ENCODE data around the gene GTF2H4. TPM values are rescaled to one million over a fixed set of nuclear protein-coding genes. Genes with fewer than 3 reads are reported as not detected.

The GTF2H4 gene
- total RNA-seq, 1 donor from 2014 or later: 29.2 TPM

DNA sequence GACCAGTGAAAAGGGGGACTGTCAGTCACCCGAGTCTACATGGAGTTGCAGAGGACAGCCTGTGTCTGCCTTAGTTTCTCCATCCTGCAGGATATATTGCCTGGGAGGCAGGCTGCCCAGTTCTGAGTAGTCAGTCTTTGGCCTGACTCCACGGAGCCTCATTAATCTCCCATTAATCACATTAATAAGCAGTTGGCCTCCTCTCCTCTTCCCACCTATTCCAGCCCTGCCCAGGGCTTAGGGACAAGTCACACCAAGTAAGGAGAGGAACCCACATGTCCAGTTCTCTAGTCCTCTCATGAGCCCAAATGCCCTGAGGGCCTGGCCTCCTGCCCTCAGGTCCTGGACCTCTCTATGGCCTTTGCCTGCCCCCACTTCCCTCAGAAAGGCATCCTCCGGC is 31.5 kb downstream of the GTF2H4 start:
- Histone ChIP-seq H3K36me3 (no peaks in the 10 kb centered on the region), H3K4me3 (no peak overlapping the region), H3K4me2 (no peak overlapping the region), H3K9ac (no peak overlapping the region), H3K27ac (no peak overlapping the region), H3K9me3 (ENCODE audit: low read depth) (no peaks in the 10 kb centered on the region), H3F3A (ENCODE audit: low read depth) (no peaks in the 10 kb centered on the region), H2AFZ (replicated peaks) (no peak overlapping the region), H3K27me3 (no peaks in the 10 kb centered on the region), H3K79me2 (ENCODE audit: low read depth) (no peaks in the 10 kb centered on the region), H4K20me1 (ENCODE audit: low read depth) (no peaks in the 10 kb centered on the region), H3K4me1 (peaks cover 11% of the 10 kb centered on the region)
- H3K4me3 Mint-ChIP-seq: no peak overlapping the region
- no peaks in the 10 kb centered on the region for H3K9me3 Mint-ChIP-seq
- TF ChIP-seq CTCF (IDR thresholded peaks at IDR 0.05): no peak
- TF ChIP-seq EZH2 (IDR thresholded peaks at IDR 0.05): no peak
- TF ChIP-seq EZH2phosphoT487 (IDR thresholded peaks at IDR 0.05): no peak
- no peaks in the 10 kb centered on the region for H3K36me3 Mint-ChIP-seq
- peaks cover 20% of the 10 kb centered on the region for H3K4me1 Mint-ChIP-seq
- no peak overlapping the region for H3K27ac Mint-ChIP-seq
- no peak for DNase-seq (ENCODE audit: low spot score)
- peaks cover 22% of the 10 kb centered on the region for H3K27me3 Mint-ChIP-seq (ENCODE audit: insufficient read depth, low read depth)

- H3K9ac ChIP-seq: no peak within 1 kb of the TSS
- no peak within 1 kb of the TSS for H2AFZ ChIP-seq (replicated peaks)
- Mint-ChIP-seq H3K36me3 (no peaks in the 10 kb centered on the region), H3K4me3 (no peak within 1 kb of the TSS), H3K27me3 (ENCODE audit: insufficient read depth, low read depth) (peaks cover 22% of the 10 kb centered on the region), H3K27ac (peak within 1 kb of the TSS; percentile 59), H3K4me1 (peaks cover 20% of the 10 kb centered on the region), H3K9me3 (no peaks in the 10 kb centered on the region)
- H3K4me3 ChIP-seq: no peak within 1 kb of the TSS
- no peaks in the 10 kb centered on the region for H3K36me3 ChIP-seq
- H4K20me1 ChIP-seq (ENCODE audit: low read depth): no peaks in the 10 kb centered on the region
- no peaks in the 10 kb centered on the region for H3K9me3 ChIP-seq (ENCODE audit: low read depth)
- no peaks in the 10 kb centered on the region for H3K79me2 ChIP-seq (ENCODE audit: low read depth)
- no peaks in the 10 kb centered on the region for H3F3A ChIP-seq (ENCODE audit: low read depth)
- no peaks in the 10 kb centered on the region for H3K27me3 ChIP-seq
- H3K4me2 ChIP-seq: no peak within 1 kb of the TSS
- no peak for DNase-seq (ENCODE audit: low spot score)
- H3K4me1 ChIP-seq: peaks cover 11% of the 10 kb centered on the region
- no peak within 1 kb of the TSS for H3K27ac ChIP-seq
- TF ChIP-seq EZH2phosphoT487 (IDR thresholded peaks at IDR 0.05) (no peak), EZH2 (IDR thresholded peaks at IDR 0.05) (no peak), CTCF (IDR thresholded peaks at IDR 0.05) (no peak)
Measured at GRCh38 chr6:30940361-30940986, 32.5 kb downstream of the GTF2H4 start, which contains the start of gene MUCL3. Gene MUCL3, plus strand, starts transcription at chr6:30940973. Its CDS starts 27 bp downstream, at chr6:30941000.

DNA sequence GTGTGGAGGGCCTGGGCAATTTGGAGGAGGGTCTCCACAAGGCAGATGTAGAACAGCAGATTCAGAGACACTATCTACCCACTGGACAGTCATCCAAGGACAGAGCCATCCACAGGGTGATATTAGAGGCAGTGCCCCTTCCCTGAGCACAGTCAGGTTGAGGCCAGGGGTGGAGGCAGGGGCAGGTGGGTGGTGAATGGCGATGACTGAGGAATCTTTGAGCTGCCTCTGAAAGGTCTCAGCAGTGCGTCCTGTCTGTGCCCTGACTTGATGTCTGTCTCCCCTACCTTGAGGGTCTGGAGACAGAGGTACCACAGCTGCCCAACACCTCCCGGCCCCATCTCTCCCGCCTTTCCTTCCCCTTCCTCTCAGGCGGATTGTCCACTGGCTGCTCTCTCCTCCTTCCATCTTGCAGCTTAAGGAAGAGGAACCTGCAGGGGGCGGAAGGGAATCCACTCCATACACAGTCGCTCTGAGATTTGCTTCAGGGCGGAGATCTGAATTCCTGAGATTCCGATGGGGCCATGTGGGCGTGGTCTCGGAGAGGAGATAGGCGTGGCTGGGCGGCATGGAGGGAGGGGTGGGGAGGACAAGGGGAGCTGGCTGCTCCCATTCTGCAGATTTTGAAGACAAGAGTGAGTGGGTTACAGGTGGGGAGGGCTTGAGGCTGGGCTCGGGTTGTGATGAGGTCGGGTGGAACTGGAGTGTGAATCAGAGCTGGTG is 34.5 kb downstream of the GTF2H4 start:
- H3K9me3 ChIP-seq (ENCODE audit: low read depth): no peaks in the 10 kb centered on the region
- no peaks in the 10 kb centered on the region for H3F3A ChIP-seq (ENCODE audit: low read depth)
- no peak overlapping the region for H3K9ac ChIP-seq
- DNase-seq (ENCODE audit: low spot score): peak; percentile 97
- no peaks in the 10 kb centered on the region for H3K27me3 ChIP-seq
- TF ChIP-seq CTCF (IDR thresholded peaks at IDR 0.05) (peak; percentile 67), EZH2phosphoT487 (IDR thresholded peaks at IDR 0.05) (no peak), EZH2 (IDR thresholded peaks at IDR 0.05) (no peak)
- Mint-ChIP-seq H3K4me3 (peak overlapping the region; percentile 46), H3K9me3 (no peaks in the 10 kb centered on the region), H3K27me3 (ENCODE audit: insufficient read depth, low read depth) (peaks cover 21% of the 10 kb centered on the region), H3K27ac (peak overlapping the region; percentile 69), H3K36me3 (no peaks in the 10 kb centered on the region), H3K4me1 (peaks cover 20% of the 10 kb centered on the region)
- peak overlapping the region; percentile 46 for H3K4me2 ChIP-seq
- no peak overlapping the region for H3K4me3 ChIP-seq
- no peaks in the 10 kb centered on the region for H3K79me2 ChIP-seq (ENCODE audit: low read depth)
- no peaks in the 10 kb centered on the region for H3K36me3 ChIP-seq
- no peaks in the 10 kb centered on the region for H4K20me1 ChIP-seq (ENCODE audit: low read depth)
- peaks cover 5% of the 10 kb centered on the region for H3K4me1 ChIP-seq
- no peak overlapping the region for H2AFZ ChIP-seq (replicated peaks)
- H3K27ac ChIP-seq: no peak overlapping the region
